ENCODE measurements around the gene COL6A6.

Gene COL6A6, protein sequence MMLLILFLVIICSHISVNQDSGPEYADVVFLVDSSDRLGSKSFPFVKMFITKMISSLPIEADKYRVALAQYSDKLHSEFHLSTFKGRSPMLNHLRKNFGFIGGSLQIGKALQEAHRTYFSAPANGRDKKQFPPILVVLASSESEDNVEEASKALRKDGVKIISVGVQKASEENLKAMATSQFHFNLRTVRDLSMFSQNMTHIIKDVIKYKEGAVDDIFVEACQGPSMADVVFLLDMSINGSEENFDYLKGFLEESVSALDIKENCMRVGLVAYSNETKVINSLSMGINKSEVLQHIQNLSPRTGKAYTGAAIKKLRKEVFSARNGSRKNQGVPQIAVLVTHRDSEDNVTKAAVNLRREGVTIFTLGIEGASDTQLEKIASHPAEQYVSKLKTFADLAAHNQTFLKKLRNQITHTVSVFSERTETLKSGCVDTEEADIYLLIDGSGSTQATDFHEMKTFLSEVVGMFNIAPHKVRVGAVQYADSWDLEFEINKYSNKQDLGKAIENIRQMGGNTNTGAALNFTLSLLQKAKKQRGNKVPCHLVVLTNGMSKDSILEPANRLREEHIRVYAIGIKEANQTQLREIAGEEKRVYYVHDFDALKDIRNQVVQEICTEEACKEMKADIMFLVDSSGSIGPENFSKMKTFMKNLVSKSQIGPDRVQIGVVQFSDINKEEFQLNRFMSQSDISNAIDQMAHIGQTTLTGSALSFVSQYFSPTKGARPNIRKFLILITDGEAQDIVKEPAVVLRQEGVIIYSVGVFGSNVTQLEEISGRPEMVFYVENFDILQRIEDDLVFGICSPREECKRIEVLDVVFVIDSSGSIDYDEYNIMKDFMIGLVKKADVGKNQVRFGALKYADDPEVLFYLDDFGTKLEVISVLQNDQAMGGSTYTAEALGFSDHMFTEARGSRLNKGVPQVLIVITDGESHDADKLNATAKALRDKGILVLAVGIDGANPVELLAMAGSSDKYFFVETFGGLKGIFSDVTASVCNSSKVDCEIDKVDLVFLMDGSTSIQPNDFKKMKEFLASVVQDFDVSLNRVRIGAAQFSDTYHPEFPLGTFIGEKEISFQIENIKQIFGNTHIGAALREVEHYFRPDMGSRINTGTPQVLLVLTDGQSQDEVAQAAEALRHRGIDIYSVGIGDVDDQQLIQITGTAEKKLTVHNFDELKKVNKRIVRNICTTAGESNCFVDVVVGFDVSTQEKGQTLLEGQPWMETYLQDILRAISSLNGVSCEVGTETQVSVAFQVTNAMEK (N-terminal part only)

DNA sequence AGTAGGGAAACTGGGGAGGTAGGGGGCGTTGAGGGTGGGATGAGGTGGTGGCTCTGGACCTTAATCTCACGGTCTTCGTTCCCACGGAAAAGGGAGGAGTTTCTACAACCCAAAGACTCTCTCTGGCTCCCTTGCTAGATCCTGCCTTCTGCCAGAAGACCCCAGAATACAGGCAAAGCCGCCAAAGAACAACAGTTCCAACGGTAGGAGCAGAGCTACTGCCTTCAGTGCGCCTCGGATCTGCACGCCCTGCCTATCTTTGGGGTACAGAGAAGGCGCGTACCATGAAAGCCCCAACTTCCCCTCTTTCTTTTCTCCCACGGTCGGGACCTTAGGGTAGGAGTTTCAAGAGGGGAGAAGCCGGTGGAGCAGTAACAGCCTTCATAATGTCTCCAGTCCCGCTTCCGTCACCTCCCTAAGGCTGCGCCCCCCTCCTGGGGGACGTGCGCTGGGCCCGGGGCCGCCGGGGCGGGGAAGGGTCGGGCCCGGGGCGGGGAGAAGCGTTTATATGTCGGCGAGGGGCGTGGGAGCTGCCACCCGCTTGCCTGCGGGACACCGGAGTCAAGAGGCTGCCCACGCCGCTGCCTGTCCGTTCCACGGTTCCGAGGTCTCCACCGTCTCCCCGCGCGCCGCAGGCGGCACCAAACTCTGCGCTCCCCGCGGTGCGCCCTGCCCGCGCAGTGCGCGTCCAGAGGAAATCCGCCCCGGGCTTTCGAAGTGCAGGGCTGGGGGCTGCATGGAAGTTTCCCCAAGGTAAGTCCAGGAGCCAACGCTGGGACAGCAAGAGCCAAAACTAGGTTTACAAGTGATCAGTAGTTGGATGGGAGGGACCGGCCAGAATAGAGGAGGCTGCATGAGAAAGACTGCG is at the start of gene COL6A6:
Gene COL6A6 (plus strand): TSS at position 533 of the 868 bp plus-strand sequence. CDS start 43,188 bp downstream, outside the sequence.
- no peak for DNase-seq (ENCODE audit: low read depth in 2 of 3, low spot score in 2 of 3)

DNA sequence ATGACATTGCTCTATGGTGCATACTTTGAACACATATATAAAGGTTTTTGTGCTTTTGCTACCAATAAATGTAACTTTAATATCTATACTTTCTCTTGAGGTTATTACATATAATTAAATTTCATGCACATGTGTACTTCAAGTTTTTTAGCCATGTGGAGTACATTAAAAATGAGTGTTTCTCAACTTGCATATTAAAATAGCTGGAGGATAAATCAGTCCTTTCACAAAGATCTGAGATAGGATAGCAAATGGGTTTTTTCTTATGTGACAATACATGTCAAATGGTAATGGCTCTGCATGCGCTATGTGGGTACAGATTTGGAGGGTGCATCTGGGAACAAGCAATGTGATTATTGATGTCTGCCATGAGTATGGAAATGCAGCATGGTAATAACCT is 48.7 kb upstream of the COL6A6 start:
- DNase-seq (ENCODE audit: low read depth in 2 of 3, low spot score in 2 of 3): no peak

DNA sequence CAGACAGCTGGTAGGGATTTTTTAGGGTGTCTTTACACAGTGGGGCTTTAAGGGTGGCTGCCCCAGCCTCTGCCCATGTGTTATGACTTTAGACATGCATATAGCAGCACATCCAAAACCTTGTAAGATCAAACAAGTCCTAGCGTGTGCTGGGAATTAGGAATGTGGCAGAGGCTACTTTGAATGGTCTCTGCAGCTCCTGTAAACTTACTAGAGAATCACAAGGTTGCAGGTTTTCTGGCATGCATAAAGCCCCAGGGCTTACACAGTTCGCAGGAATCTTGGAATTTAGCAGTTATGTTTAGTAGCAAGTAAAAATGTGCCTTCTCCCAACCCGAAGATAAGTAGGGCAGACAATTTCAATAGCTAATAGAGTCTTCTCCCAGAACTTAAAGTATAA is 46.9 kb upstream of the COL6A6 start:
- DNase-seq (ENCODE audit: low read depth in 2 of 3, low spot score in 2 of 3): no peak

DNA sequence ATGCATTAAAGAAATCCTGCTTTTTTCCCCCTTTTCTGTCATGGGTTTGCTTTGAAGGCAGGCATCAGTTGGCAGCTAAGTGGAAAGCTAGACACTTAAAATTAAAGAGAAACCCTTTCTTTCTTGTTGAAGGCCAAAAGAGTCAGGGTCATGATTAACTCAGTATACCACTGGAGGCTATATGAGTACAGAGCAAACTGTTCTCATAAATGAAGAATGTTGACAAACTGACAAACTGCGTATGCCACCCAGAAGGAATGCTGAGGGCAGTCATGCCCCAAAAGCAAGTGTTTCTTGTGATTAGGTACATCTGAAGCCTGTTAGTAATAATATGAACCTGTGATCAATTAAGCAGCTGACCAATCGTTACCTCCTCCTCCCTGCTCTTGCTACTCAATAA is 43.6 kb upstream of the COL6A6 start:
- DNase-seq (ENCODE audit: low read depth in 2 of 3, low spot score in 2 of 3): no peak

DNA sequence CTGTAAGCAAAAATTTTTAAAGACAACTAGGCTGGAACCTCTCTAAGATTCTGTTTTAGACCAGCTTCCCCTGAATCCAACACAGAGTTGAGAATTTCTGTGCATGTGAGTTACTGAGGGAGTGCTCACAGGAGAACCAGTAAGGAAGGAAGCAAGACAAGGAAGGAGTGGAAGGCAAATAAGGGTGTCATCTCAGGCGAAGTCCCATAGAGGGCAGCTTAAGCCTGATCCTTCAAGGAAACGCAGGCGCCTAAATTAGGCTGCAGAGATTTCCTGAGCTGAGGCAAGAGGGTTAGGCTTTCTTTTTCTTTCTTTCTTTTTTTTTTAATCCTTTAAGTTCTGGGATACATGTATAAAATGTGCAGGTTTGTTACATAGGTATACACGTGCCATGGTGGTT is 36.2 kb upstream of the COL6A6 start:
- no peak for DNase-seq (ENCODE audit: low read depth in 2 of 3, low spot score in 2 of 3)

DNA sequence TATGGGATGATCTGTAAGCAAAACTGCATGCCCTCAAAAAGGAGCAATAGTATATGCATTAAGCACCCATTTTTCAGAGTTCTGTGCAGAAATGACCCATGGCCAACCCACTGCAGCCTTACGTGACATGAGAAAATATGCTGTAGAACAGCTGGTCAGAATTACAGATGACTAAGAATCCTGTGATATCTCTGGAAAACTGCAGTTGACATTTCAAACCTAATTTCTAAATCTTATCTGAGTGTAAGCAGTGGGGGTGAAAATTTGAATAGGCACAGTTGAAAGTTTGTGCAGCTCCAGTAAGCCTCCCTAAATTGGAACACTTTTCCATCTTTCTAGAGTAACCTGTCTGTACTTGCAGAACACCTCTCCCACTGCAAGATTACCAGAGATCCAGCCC is 28.7 kb upstream of the COL6A6 start:
- no peak for DNase-seq (ENCODE audit: low read depth in 2 of 3, low spot score in 2 of 3)

DNA sequence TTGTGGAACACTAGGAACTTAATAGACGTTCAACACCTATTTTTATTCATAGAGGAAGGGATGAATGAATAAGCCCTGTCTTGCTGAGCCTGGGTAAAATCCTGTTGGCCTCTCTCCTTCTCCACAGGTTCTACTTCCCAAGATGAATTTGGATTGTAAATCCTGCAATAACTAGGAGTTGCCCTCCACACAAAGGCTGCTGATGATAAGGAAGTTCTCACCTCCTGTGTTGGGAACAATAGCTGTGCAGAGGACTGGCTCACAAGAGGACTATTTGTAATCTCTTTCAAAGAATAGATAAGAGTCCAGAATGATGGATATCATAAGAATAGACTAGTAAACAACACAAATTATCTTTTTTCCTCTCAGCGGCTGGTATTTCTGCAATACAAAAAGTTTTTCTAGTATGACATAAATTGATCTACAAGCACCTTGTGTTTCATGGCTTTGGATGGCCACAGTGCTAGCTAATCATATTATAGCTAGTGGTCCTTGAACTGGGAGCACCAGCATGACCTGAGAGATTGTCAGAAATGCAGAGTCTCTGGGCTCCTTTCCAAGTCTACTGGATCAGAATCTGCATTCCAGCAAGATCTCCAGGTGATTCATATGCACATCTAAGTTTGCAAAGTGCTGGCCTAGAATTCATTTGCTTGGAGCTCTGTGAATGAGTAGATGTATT is 28.1 kb upstream of the COL6A6 start:
- DNase-seq (ENCODE audit: low read depth in 2 of 3, low spot score in 2 of 3): no peak

DNA sequence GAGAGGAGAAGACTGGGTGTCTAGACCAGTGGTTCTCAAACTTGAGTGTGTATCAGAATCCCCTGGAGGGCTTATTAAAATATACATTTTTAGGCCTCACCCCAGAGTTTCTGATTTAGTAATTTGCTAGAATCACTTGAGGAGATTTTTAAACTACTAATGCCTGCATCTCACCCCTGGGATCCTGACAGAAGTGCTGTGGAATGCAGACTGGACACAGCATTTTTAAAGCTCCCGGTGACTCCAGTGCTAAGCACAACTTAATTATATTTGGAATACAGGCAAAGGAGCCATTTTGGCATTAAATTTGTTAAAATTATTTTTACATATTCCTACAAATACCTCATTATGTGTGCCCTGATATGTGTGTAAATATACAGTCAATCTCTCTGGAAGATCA is 26.7 kb upstream of the COL6A6 start:
- DNase-seq (ENCODE audit: low read depth in 2 of 3, low spot score in 2 of 3): no peak

DNA sequence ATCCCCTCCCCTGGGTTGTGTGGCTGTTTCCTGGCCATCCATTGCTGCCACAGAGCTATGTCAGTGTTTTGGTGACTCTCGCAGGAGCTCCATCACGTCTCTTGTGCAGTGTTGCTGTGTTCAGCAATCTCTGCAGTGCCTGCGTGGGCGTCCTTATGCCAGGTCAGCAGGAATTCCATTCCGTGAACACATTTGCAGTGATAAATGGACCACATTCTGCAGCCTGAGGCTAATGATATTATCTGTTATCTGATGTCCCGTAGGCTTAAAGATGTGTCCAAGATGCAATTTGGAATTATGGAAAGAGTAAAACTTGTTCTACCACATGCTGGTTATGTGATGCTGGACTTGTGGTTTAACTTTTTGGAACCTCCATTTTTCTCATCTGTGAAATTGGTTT is 25.5 kb upstream of the COL6A6 start:
- no peak for DNase-seq (ENCODE audit: low read depth in 2 of 3, low spot score in 2 of 3)

DNA sequence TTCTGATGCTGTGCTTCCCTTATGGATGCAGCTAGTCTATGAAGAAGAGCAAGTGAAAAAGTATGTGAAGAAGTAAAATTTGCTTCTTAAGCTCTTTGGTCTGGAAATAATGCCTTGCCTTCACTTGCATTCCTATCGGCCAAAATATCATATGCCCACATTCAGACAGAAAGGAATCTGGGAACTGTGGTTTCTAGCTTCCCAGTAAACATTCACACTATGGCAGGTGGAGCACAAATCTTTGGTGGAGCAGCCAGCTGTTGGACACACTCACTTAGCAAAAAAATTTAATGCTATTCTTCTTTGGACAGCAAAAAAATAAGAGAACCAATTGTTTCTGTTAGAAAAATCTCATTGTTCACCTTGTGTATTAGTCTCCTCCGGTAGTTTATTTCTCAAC is 12.3 kb upstream of the COL6A6 start:
- no peak for DNase-seq (ENCODE audit: low read depth in 2 of 3, low spot score in 2 of 3)

DNA sequence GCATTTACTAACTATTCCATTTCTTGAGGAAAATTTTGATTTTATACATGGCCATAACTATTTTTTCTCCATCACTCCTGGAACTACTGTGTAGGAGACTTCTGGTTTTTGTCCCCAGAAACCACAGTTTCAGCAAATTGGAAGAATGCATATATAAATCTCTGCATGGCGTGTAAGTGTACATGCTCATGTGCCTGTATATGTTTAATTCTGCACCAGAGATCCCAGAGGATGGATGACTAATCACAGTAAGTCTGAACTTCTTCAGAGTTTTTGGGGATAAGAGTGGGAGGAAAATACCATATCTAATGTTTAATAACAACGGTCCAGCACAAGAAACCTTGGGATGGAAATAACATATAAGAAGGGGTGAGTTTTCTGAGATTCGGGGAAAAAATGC is 10.9 kb upstream of the COL6A6 start:
- no peak for DNase-seq (ENCODE audit: low read depth in 2 of 3, low spot score in 2 of 3)

DNA sequence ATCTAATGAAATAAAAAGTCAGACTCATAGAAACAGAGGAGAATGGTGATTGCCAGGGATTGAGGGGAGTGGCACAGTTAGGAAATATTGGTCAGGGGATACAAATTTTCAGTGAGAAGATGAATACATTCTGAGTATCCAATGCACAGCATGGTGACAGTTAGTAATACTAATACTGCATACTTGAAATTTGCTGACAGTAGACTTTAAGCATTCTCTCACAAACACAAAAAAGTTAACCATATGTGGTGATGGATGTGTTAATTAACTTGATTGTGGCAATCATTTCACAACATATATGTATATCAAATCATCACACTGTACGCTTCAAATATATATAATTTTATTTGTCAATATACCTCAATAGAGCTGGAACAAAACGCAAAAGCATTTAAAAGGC is 9.2 kb upstream of the COL6A6 start:
- DNase-seq (ENCODE audit: low read depth in 2 of 3, low spot score in 2 of 3): no peak

DNA sequence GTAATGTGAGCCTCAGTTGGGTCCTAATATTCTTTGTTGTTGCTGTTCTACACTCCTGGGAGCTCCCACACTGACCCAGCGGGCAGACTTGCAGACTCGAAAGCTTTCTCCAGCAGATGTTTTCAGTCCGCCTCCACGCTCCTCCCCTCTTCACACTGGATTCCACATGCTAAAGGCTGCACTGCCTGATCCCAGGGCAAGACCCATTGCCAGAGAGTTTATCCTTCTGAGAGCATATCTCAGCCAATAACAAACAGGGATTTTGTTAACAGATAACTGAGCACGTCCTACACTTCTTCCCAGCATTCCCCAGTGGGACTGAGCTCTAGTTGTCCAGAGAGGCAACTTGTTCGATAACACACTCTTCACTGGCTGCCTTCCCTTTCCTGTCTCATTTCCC is 8.0 kb upstream of the COL6A6 start:
- no peak for DNase-seq (ENCODE audit: low read depth in 2 of 3, low spot score in 2 of 3)

DNA sequence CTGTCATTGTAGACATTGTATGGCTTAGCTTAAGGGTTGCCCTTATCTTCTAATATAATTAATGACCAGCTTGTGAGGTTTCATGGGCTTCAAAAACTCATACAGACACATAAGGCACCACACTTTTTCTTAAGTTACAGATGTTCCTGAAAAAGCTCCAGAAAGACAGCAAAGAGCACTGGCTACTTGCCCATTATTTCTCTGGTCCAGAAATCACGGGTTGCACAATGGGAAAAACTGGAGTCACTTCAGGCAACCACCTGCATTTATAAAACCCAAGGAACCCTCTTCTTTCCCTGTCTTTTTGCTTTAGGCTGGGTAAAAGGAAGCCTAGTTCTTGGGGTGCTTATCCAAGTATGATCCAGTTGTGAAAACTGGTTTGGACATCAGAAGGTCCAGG is 2.3 kb upstream of the COL6A6 start:
- DNase-seq (ENCODE audit: low read depth in 2 of 3, low spot score in 2 of 3): no peak

DNA sequence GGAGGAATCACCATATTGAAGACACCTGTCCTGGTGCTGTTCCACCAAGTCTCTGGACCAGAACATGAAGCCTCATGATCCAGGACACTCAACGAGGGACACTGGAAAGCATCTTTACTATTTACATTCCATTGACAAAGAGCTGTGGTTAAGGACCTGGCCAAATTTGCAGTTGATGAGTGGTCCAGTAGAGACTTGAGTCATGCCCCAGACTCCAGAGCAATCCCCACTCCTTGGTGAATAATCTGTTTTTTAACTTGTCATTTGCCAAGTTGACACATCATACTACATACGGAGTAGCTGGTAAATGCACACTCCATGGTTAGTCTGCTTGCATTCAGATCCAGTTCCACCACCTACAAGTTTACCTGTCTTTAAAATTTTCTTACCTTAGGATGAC is 1.2 kb upstream of the COL6A6 start:
- DNase-seq (ENCODE audit: low read depth in 2 of 3, low spot score in 2 of 3): no peak

DNA sequence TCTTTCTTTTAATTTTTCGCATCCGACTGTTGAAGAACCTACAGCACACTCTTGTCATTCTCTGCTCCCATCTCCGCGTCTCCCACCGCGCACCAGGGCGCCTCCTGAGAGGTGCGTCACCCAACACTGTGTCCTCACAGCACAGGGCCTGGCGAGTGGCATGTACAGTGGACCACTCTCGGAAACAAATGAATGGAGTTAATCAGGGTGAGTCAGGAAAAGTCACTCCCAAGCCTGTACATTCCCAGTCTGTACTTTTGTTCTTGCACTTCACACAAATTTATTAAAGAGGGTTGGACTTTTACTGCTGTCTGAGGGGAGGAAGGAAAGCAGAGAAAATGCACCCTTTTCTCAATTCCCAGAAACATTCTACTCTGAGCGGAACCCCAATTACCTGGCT is 625 bp downstream of the COL6A6 start:
- DNase-seq (ENCODE audit: low read depth in 2 of 3, low spot score in 2 of 3): no peak

DNA sequence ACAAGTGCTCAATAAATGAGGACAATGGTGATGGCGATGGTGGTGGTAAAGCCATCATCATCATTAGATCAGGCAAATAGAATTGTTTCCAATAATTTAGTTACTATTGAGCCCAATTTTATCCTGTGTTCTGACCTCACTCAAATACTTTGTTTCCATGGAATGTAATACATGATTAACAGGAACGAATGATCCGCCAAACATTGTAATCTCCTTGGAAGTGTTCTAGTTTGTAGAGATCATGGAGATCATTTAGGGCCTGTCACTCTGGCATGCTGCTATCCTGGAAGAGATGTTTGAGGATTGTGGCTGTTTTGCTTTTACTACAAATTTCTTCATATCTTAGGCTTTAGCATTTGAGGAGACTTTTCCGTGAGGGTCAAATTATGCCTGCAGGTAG is 2.8 kb downstream of the COL6A6 start:
- no peak for DNase-seq (ENCODE audit: low read depth in 2 of 3, low spot score in 2 of 3)

DNA sequence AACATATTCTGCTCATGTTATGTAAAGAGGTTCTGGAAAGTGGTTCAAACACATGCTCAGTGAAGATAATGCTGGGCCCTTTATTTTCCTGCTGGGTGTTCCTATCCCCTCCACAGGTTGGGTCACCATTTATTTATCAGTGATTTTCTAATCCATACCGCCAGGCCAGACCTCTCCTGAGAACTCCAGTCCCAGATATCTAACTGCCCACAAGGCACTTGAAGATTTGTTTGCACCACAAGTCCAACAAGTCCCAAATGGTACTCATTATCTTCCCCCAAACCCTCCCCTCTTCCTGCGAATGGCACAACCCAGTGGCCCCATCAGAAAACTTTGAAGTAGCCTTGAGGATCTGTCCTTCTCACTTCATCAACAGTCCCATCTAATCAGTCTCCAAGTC is 5.4 kb downstream of the COL6A6 start:
- no peak for DNase-seq (ENCODE audit: low read depth in 2 of 3, low spot score in 2 of 3)

DNA sequence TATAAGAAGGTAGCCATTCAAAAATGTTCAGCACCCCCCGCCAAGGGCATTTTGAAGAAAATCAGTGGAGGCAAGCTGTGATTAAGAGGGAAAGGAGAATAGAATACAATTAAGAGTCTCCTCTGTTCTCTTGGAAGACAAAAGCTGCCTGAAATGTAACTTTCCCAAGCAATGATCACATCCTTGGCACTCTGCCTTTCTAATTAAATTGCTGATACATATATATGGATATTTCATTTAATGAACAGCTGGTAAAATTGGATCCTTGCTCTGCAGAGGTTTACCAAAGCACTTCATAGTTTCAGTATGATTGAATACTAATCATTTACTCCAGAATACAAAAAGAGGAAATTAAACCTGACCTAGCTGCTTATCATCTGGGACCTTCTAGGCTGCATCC is 10.4 kb downstream of the COL6A6 start:
- DNase-seq (ENCODE audit: low read depth in 2 of 3, low spot score in 2 of 3): no peak

DNA sequence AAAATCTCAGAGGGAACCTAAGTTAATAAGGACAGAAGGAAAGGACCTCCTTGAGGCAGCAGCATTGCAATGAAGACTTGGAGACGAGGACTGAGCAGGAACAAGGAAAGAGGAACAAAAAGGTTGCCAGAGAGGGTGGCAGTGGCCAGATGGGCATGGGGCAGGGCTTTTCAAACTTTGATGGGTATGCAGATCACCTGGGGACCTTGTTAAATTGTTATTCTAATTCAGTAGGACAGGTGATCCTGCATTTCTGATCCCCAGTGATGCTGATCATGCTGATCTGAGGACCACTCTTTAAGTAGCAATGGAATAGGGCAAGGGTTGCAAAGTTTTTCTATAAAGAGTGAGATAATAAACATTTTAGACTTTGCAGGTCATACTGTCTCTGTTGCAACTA is 11.1 kb downstream of the COL6A6 start:
- DNase-seq (ENCODE audit: low read depth in 2 of 3, low spot score in 2 of 3): no peak

Measured in activated CD8-positive, alpha-beta memory T cell treated with anti-CD3 and anti-CD28 coated beads for 48 hours (primary cell).